SJSA1 (cell line): ENCODE results near the gene CAVIN1. TPM values are rescaled to one million over a fixed set of nuclear protein-coding genes. Genes with fewer than 3 reads are reported as not detected.

Experiments used
- total RNA-seq: library from RNA; depleted of rRNA; stranded (reverse); fragments of >200 nt; shearing (Covaris generic); gene quantifications from 2 replicates; pipeline ENCODE4 v1.2.3, GENCODE V29; 2014; rRNA removed

The CAVIN1 gene
- total RNA-seq, 1 experiment from 2014 or later = 319 TPM

Other genes starting within 250 kb of the CAVIN1 start
- gene KCNH4, start 242.1 kb downstream of the CAVIN1 start, total RNA-seq = not detected in 2 replicates
- gene HCRT, start 237.8 kb downstream of the CAVIN1 start, total RNA-seq = not detected in 2 replicates
- 8.1 and 13.2 TPM in 2 replicates for gene GHDC, start 228.8 kb downstream of the CAVIN1 start, total RNA-seq
- 22.1 and 36.0 TPM in 2 replicates for gene STAT5B, start 146.9 kb downstream of the CAVIN1 start, total RNA-seq
- 4.6 and 4.8 TPM in 2 replicates for gene STAT5A, start 134.8 kb downstream of the CAVIN1 start, total RNA-seq
- gene STAT3, start 34.8 kb downstream of the CAVIN1 start, total RNA-seq = 41.1 and 65.8 TPM in 2 replicates
- 11.8 and 14.8 TPM in 2 replicates for gene ATP6V0A1, start 35.6 kb upstream of the CAVIN1 start, total RNA-seq
- 16.2 and 26.8 TPM in 2 replicates for gene NAGLU, start 113.0 kb upstream of the CAVIN1 start, total RNA-seq
- gene HSD17B1, start 129.7 kb upstream of the CAVIN1 start, total RNA-seq = 0.13 and 1.5 TPM in 2 replicates
- 10.2 and 15.4 TPM in 2 replicates for gene COASY, start 138.9 kb upstream of the CAVIN1 start, total RNA-seq
- 20.1 and 35.0 TPM in 2 replicates for gene MLX, start 143.8 kb upstream of the CAVIN1 start, total RNA-seq
- 18.4 and 22.3 TPM in 2 replicates for gene PSMC3IP, start 154.5 kb upstream of the CAVIN1 start, total RNA-seq
- gene RETREG3, start 186.1 kb upstream of the CAVIN1 start, total RNA-seq = 27.0 and 30.4 TPM in 2 replicates
- gene TUBG1, start 186.4 kb upstream of the CAVIN1 start, total RNA-seq = 45.5 and 81.4 TPM in 2 replicates
- 0.92 and 3.5 TPM in 2 replicates for gene TUBG2, start 236.0 kb upstream of the CAVIN1 start, total RNA-seq